NCI-H1436 (cell line): ENCODE results near the gene PXYLP1.

Experiments
- DNase-seq: peaks from one replicate; lab custom pipeline; 2025; lab: John Stamatoyannopoulos, UW

The PXYLP1 gene

GRCh38 chr3:141272906-141273662 is 41.5 kb downstream of the PXYLP1 start:
- no peak for DNase-seq

GRCh38 chr3:141273700-141274410 is 42.2 kb downstream of the PXYLP1 start:
- no peak for DNase-seq

- DNase-seq, result no peak
Observed at GRCh38 chr3:141274411-141275031, 42.9 kb downstream of the PXYLP1 start.

GRCh38 chr3:141275032-141275422 is 43.4 kb downstream of the PXYLP1 start:
- no peak for DNase-seq

GRCh38 chr3:141275511-141275910 is 43.9 kb downstream of the PXYLP1 start:
- DNase-seq, result no peak

GRCh38 chr3:141275973-141276372 is 44.3 kb downstream of the PXYLP1 start:
- DNase-seq, result no peak

- DNase-seq, result no peak
Observed at GRCh38 chr3:141276398-141276797, 44.8 kb downstream of the PXYLP1 start.

GRCh38 chr3:141277451-141277850 is 45.8 kb downstream of the PXYLP1 start:
- no peak for DNase-seq

- no peak for DNase-seq
Observed at GRCh38 chr3:141278196-141279076, 46.8 kb downstream of the PXYLP1 start.

- DNase-seq, result peak; percentile 19
Observed at GRCh38 chr3:141279077-141279967, 47.7 kb downstream of the PXYLP1 start.

- DNase-seq, result no peak
Observed at GRCh38 chr3:141280086-141280485, 48.5 kb downstream of the PXYLP1 start.

- DNase-seq, result no peak
Observed at GRCh38 chr3:141280690-141281089, 49.1 kb downstream of the PXYLP1 start.

- no peak for DNase-seq
Observed at GRCh38 chr3:141285570-141285969, 53.9 kb downstream of the PXYLP1 start.

- DNase-seq, result no peak
Observed at GRCh38 chr3:141286856-141287255, 55.2 kb downstream of the PXYLP1 start.

GRCh38 chr3:141287326-141287725 is 55.7 kb downstream of the PXYLP1 start:
- no peak for DNase-seq

- DNase-seq, result no peak
Observed at GRCh38 chr3:141288336-141288990, 56.8 kb downstream of the PXYLP1 start.

GRCh38 chr3:141289228-141289772 is 57.7 kb downstream of the PXYLP1 start:
- no peak for DNase-seq

- DNase-seq, result no peak
Observed at GRCh38 chr3:141291559-141292355, 60.1 kb downstream of the PXYLP1 start.

GRCh38 chr3:141292356-141293058 is 60.9 kb downstream of the PXYLP1 start:
- no peak for DNase-seq
